K562 (cell line): ENCODE measurements around the gene NBPF20. TPM values are rescaled to one million over a fixed set of nuclear protein-coding genes. Genes with fewer than 3 reads are reported as not detected.
"Not testable (repeated sequence)": the region's sequence is repeated elsewhere in the genome, so short reads cannot be mapped to it uniquely, and the experiment has no call there.

Experiments used
- ATAC-seq: fragments of 200-7000 bp; cut with Tn5 transposase; 3 replicates; pipeline ENCODE4 v1.9.1; 2020; ENCODE audit warnings: moderate library complexity
- BruUV-seq: library from RNA; stranded (reverse); fragments of 400-500 nt; replicated peaks from 2 replicates; lab custom pipeline; 2021; lab: Mats Ljungman, UMichigan
- CTCF ChIA-PET: fragments of 300-600 bp; formaldehyde crosslinking; extraction: SDS; loops from one replicate; lab custom pipeline; 2021; ENCODE audit warnings: low intra/inter-chr PET ratio; lab: Yijun Ruan, JAX
- POLR2A ChIA-PET: fragments of 300-600, 350-650 bp; sonication (Branson Sonifier 250); formaldehyde crosslinking; extraction: SDS; loops from one replicate; lab custom pipeline; 2021; ENCODE audit warnings: antibody characterized with exemption, inconsistent platforms; lab: Yijun Ruan, JAX
- DNase-seq, 4 experiments: peaks; one replicate each; pipeline versions ENCODE4 v3.0.0 to v3.0.0-alpha.2; 2011 to 2018; ENCODE audit warnings: low spot score in 3 of 4, mixed read lengths in 3 of 4; ENCODE audit errors: extremely low read depth in 1 of 4
- FAIRE-seq: peaks from 2 replicates; lab custom pipeline; 2011; peaks lifted over from hg19 to GRCh38; lab: Jason Lieb, UNC
- H2AFZ ChIP-seq: 2 replicates; pipeline ENCODE4 v1.6.0; 2011; ENCODE audit warnings: low read depth, low read length, control low read depth, inconsistent platforms
- H3K27ac ChIP-seq: fragments of 200-600 bp; 3 replicates; pipeline ENCODE4 v1.8.0; 2011; ENCODE audit warnings: low read depth, mild to moderate bottlenecking, control low read depth, inconsistent platforms, low read length, moderate library complexity, mixed read lengths; ENCODE audit errors: extremely low read depth
- H3K27me3 ChIP-seq, 2 experiments: fragments of 300-600 bp in 1 of 2; 2 replicates in 1 of 2; 3 replicates in 1 of 2; pipeline versions ENCODE4 v1.6.0 to v1.8.0; 2011; ENCODE audit warnings: inconsistent platforms in 2 of 2, low read length in 2 of 2, mild to moderate bottlenecking in 1 of 2, mixed read lengths in 1 of 2, moderate library complexity in 1 of 2; ENCODE audit not compliant: control insufficient read depth in 2 of 2, insufficient read depth in 2 of 2
- H3K36me3 ChIP-seq: fragments of 300-600 bp; 3 replicates; pipeline ENCODE4 v1.8.0; 2011; ENCODE audit warnings: mild to moderate bottlenecking, low read length, inconsistent platforms; ENCODE audit not compliant: control insufficient read depth, insufficient read depth
- H3K4me1 ChIP-seq, 2 experiments: fragments of 200-600 bp in 1 of 2; replicated peaks in 1 of 2; 2 replicates in 1 of 2; 3 replicates in 1 of 2; pipeline versions ENCODE4 v1.5.1 to v1.8.0; 2011; ENCODE audit warnings: inconsistent platforms in 2 of 2, low read length in 2 of 2, mild to moderate bottlenecking in 1 of 2, mixed read lengths in 1 of 2, moderate library complexity in 1 of 2; ENCODE audit not compliant: control insufficient read depth in 2 of 2, insufficient read depth in 2 of 2
- H3K4me2 ChIP-seq: 2 replicates; pipeline ENCODE4 v1.6.1; 2011; ENCODE audit warnings: low read length, control low read depth, inconsistent platforms, mixed read lengths; ENCODE audit not compliant: insufficient read depth
- H3K4me3 ChIP-seq: fragments of 200-600 bp; sonication (generic), shearing (Covaris generic); 2 replicates; pipeline ENCODE4 v1.5.1; 2016; ENCODE audit warnings: control low read depth, inconsistent platforms
- H3K79me2 ChIP-seq: fragments of 200-600 bp; 3 replicates; pipeline ENCODE4 v1.8.0; 2011; ENCODE audit warnings: low read length, inconsistent platforms; ENCODE audit not compliant: control insufficient read depth, insufficient read depth
- H3K9ac ChIP-seq, 2 experiments: 2 replicates each; pipeline versions ENCODE4 v1.6.0 to v1.6.1; 2011; ENCODE audit warnings: low read depth in 2 of 2, low read length in 2 of 2, control low read depth in 1 of 2, inconsistent platforms in 1 of 2, mild to moderate bottlenecking in 1 of 2, mixed read lengths in 1 of 2; ENCODE audit not compliant: insufficient read depth in 1 of 2
- H3K9me1 ChIP-seq: one replicate; pipeline ENCODE4 v1.6.0; 2011; ENCODE audit warnings: inconsistent platforms, mild to moderate bottlenecking, low read length, moderate library complexity; ENCODE audit not compliant: control insufficient read depth, insufficient read depth
- H3K9me3 ChIP-seq: replicated peaks from 2 replicates; pipeline ENCODE4 v1.5.1; 2011; ENCODE audit warnings: low read depth, low read length, inconsistent platforms; ENCODE audit not compliant: control insufficient read depth, insufficient read depth
- H4K20me1 ChIP-seq: replicated peaks from 2 replicates; pipeline ENCODE4 v1.6.1; 2011; ENCODE audit warnings: low read length, inconsistent platforms, mixed read lengths; ENCODE audit not compliant: control insufficient read depth, insufficient read depth
- ATF1 ChIP-seq, 2 experiments: fragments of 450-650 bp in 1 of 2; IDR thresholded peaks; 2 replicates each; pipeline ENCODE4 v1.6.1; 2016; ENCODE audit warnings: missing compliant biosample characterization in 1 of 2, missing genetic modification characterization in 1 of 2
- ESRRB ChIP-seq: fragments of 250-450 bp; sonication (Bioruptor Pico); IDR thresholded peaks from 2 replicates; pipeline ENCODE4 v1.5.0; 2020; ENCODE audit warnings: mild to moderate bottlenecking, moderate library complexity, borderline replicate concordance
- NR2C1 ChIP-seq, 2 experiments: fragments of 450-650 bp; IDR thresholded peaks; 2 replicates each; pipeline ENCODE4 v1.6.1; 2017; ENCODE audit warnings: mild to moderate bottlenecking in 2 of 2, antibody characterized with exemption in 1 of 2, inconsistent platforms in 1 of 2, missing compliant biosample characterization in 1 of 2, missing genetic modification characterization in 1 of 2
- POLR2A ChIP-seq: fragments of 450-650 bp; conservative IDR thresholded peaks from 2 replicates; pipeline ENCODE4 v1.6.1; 2016
- PTBP1 ChIP-seq: fragments of 200-400 bp; formaldehyde crosslinking; IDR thresholded peaks from 2 replicates; pipeline ENCODE4 v1.6.1; 2017; ENCODE audit warnings: low read depth, low read length
- RB1 ChIP-seq: fragments of 450-650 bp; IDR thresholded peaks from 2 replicates; pipeline ENCODE4 v1.6.1; 2017; ENCODE audit warnings: low read depth, mild to moderate bottlenecking
- SRF ChIP-seq, 2 experiments: fragments of 250-450, 450-650 bp in 1 of 2; sonication (Bioruptor Pico) in 1 of 2; sonication (generic) in 1 of 2; formaldehyde crosslinking; IDR thresholded peaks; 2 replicates each; pipeline versions ENCODE4 v1.5.0 to v1.5.1; 2020 to 2022; ENCODE audit warnings: mild to moderate bottlenecking in 1 of 2, missing genetic modification reagents in 1 of 2
- TGIF2 ChIP-seq: sonication (generic); formaldehyde crosslinking; IDR thresholded peaks from 2 replicates; pipeline ENCODE4 v1.8.1; 2022; ENCODE audit warnings: mild to moderate bottlenecking, missing genetic modification reagents, moderate library complexity
- THRAP3 ChIP-seq: fragments of 450-650 bp; IDR thresholded peaks from 2 replicates; pipeline ENCODE4 v1.6.1; 2016; ENCODE audit warnings: mild to moderate bottlenecking, inconsistent platforms, borderline replicate concordance
- ZBTB2 ChIP-seq: fragments of 450-650 bp; IDR thresholded peaks from 2 replicates; pipeline ENCODE4 v1.6.1; 2016; ENCODE audit warnings: antibody characterized with exemption
- ZFP30 ChIP-seq: fragments of 250-450 bp; sonication (Bioruptor Pico); IDR thresholded peaks from 2 replicates; pipeline ENCODE4 v1.8.0; 2022; ENCODE audit warnings: moderate library complexity, mild to moderate bottlenecking, inconsistent platforms, borderline replicate concordance
- ZNF436 ChIP-seq: fragments of 250-450, 450-650 bp; sonication (Bioruptor Pico); formaldehyde crosslinking; IDR thresholded peaks from 2 replicates; pipeline ENCODE4 v1.7.0; 2020; ENCODE audit warnings: mild to moderate bottlenecking
- WGBS: fragments of 100-300 bp; shearing (Covaris generic); methylation state at CpG from one replicate; pipeline ENCODE4 v1.1.6; 2016; ENCODE audit warnings: low coverage, mixed read lengths; ENCODE audit not compliant: insufficient coverage; ENCODE audit errors: missing lambda C conversion rate; 5-methylcytosine and 5-hydroxymethylcytosine counted together
- in situ Hi-C: fragments of 300-500 bp; cut with MboI; formaldehyde crosslinking; loops from 4 replicates; pipeline ENCODE4 v1.15.0; 2018; ENCODE audit warnings: inconsistent platforms, mixed read lengths
- intact Hi-C: fragments of 100-400 bp; cut with micrococcal nuclease; formaldehyde crosslinking; loops from 2 replicates; pipeline ENCODE4 v1.14.2; 2022
- polyA plus RNA-seq, 8 experiments: library from polyadenylated mRNA; depleted of rRNA in 4 of 8; stranded (reverse) in 5 of 8; unstranded in 3 of 8; fragments of >200 nt; fragmentation: Nextera tagmentation in 2 of 8; fragmentation: Illumina TruSeq in 1 of 8; extraction: Ambion mirVana in 2 of 8; extraction: Trizol in 1 of 8; gene quantifications; 2 replicates each; pipeline versions ENCODE4 v1.2.1 to v1.2.3, GENCODE V29; 2011 to 2014; ENCODE audit warnings: inconsistent platforms in 1 of 8, missing spikeins in 1 of 8
- total RNA-seq, 7 experiments: library from RNA; depleted of rRNA in 6 of 7; stranded (reverse); fragments of >200 nt in 6 of 7; fragmentation: Illumina TruSeq in 2 of 7; extraction: Trizol in 2 of 7; gene quantifications; 2 replicates each; pipeline versions ENCODE4 v1.2.1 to v1.2.3, GENCODE V29; 2011 to 2021; ENCODE audit warnings: low replicate concordance in 1 of 7
- TF ChIP-seq, protein P1 (sequence below): fragments of 450-650 bp; IDR thresholded peaks from 2 replicates; pipeline ENCODE4 v1.6.1; 2016; ENCODE audit warnings: borderline replicate concordance
- TF ChIP-seq, protein P2 (sequence below): fragments of 250-450 bp; sonication (Bioruptor Pico); IDR thresholded peaks from 2 replicates; pipeline ENCODE4 v1.5.0; 2021; ENCODE audit warnings: mild to moderate bottlenecking, moderate library complexity

NBPF20 gene
- total and polyA plus RNA-seq, 9 of the 15 experiments (the other 6 are each of a cell fraction or from before 2014, with no cell fraction given) = 0.38 to 2.7 (median 1.00) TPM

GRCh38 chr1:145465405-145466144, 40.2 kb upstream of the NBPF20 start:
- BruUV-seq = TSS peak; percentile 100
- peak; percentile 95 for ATAC-seq
- H3K9me1 ChIP-seq; intact Hi-C loops; H3K27me3 ChIP-seq; CTCF ChIA-PET; H3K36me3 ChIP-seq; H3K4me1 ChIP-seq; H3K79me2 ChIP-seq; H4K20me1 ChIP-seq; H3K9me3 ChIP-seq; in situ Hi-C loops; FAIRE-seq; TF ChIP-seq NR2C1 (IDR thresholded peaks at IDR 0.05); ATF1 (CRISPR knock-in tag; IDR thresholded peaks at IDR 0.05): not testable (repeated sequence)
- Histone ChIP-seq H3K4me3 (peak overlapping the region; percentile 39), H3K9ac (peak overlapping the region; percentile 79 to 85; a peak in 3 of 4 replicates), H2AFZ (peak overlapping the region; percentile 62; the same call in 1 of the 2 replicates), H3K27ac (peak overlapping the region; percentile 90), H3K4me2 (peak overlapping the region; percentile 52)
- POLR2A ChIA-PET = interaction anchor here (0.9 to 1.0 kb wide), 2 partner anchors 185 to 359 kb away, joined by 3 to 7 read pairs; no protein-coding TSS in a partner anchor
- peak; percentile 35 to 95 (median 44) for DNase-seq
- 2% methylated on average over 15 of the region's 35 CpGs for WGBS
- TF ChIP-seq SRF (CRISPR knock-in tag; IDR thresholded peaks at IDR 0.05) = peak; percentile 67 to 88; a peak in 3 of 4 replicates
- peak; percentile 84; the same call in 1 of the 2 replicates for TF ChIP-seq ZFP30
- peak; percentile 63 for TF ChIP-seq NR2C1 (tag; IDR thresholded peaks at IDR 0.05)
- TF ChIP-seq PTBP1 = peak; percentile 93
- TF ChIP-seq, protein P1, sequence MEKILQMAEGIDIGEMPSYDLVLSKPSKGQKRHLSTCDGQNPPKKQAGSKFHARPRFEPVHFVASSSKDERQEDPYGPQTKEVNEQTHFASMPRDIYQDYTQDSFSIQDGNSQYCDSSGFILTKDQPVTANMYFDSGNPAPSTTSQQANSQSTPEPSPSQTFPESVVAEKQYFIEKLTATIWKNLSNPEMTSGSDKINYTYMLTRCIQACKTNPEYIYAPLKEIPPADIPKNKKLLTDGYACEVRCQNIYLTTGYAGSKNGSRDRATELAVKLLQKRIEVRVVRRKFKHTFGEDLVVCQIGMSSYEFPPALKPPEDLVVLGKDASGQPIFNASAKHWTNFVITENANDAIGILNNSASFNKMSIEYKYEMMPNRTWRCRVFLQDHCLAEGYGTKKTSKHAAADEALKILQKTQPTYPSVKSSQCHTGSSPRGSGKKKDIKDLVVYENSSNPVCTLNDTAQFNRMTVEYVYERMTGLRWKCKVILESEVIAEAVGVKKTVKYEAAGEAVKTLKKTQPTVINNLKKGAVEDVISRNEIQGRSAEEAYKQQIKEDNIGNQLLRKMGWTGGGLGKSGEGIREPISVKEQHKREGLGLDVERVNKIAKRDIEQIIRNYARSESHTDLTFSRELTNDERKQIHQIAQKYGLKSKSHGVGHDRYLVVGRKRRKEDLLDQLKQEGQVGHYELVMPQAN = peak; percentile 50; the same call in 1 of the 2 replicates
- TF ChIP-seq RB1 = peak; percentile 56; the same call in 1 of the 2 replicates
- TF ChIP-seq ZNF436 (CRISPR knock-in tag) = peak; percentile 90
- TF ChIP-seq ZBTB2 = peak; percentile 46; the same call in 1 of the 2 replicates
- peak; percentile 100 for TF ChIP-seq POLR2A
- TF ChIP-seq ESRRB = peak; percentile 89
- TF ChIP-seq THRAP3 = peak; percentile 89
- TF ChIP-seq ATF1 (tag; IDR thresholded peaks at IDR 0.05) = peak; percentile 72
- peak; percentile 58; the same call in 1 of the 2 replicates for TF ChIP-seq TGIF2 (CRISPR knock-in tag)
- TF ChIP-seq, protein P2, sequence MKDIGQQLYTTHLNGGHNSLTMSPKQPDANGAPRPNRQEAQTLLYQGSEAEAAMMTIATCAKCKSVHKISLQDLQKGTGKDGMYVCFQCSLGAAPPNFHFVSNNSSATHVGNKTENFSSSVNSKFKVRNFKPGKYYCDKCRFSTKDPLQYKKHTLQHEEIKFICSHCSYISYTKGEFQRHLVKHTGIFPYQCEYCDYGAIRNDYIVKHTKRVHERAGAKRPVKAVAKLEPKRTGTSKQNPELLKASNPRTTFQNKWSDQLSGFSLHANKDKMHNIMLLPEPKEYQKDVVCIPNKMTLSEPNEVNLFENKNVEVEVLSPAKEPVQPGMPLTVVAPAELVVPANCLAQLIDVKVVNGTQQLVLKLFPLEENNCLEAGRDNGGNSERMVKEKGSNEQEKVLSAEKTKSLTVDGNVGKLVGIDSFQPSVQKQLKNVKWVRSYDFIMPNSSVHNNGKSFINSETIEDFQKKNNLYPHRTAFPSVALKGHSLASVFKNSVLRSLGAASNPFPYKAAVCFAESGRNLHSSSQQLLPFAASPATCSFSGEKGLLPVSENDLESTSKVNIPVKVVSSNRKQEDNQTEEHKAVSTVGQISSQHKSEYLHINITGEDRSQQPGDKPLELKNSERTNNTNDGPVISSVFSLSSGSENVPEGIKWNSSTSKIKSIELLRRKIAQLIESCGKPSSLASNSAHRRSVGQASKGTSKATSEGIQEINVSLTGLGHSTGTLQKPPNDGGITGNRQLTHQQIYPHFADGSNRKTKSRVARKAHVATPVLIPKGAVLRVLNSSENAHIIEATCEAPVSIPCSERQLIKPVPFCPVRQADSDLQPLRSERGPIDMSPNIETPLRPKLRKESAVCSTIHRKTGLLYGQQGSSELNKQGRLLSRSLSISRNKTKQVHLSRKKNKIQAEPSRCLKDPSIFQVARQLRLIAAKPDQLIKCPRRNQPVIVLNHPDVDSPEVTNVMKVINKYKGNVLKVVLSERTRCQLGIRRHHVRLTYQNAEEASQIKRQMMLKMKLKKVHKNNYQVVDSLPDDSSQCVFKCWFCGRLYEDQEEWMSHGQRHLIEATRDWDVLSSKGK (CRISPR knock-in tag) = peak; percentile 89; the same call in 1 of the 2 replicates
